H9 (cell line): ENCODE data around the gene RERE. TPM values are rescaled to one million over a fixed set of nuclear protein-coding genes. Genes with fewer than 3 reads are reported as not detected.

Source experiments
- DNase-seq: peaks from one replicate; pipeline ENCODE4 v3.0.0-alpha.2; 2017
- H2AFZ ChIP-seq: one replicate; pipeline ENCODE4 v1.6.1; 2013; ENCODE audit warnings: mild to moderate bottlenecking, low read length, control low read depth, moderate library complexity
- H2AK5ac ChIP-seq: 2 replicates; pipeline ENCODE4 v1.6.1; 2013; ENCODE audit warnings: low read length, control low read depth, mixed read lengths; ENCODE audit not compliant: insufficient read length
- H2BK120ac ChIP-seq: one replicate; pipeline ENCODE4 v1.6.1; 2013; ENCODE audit warnings: low read depth, mild to moderate bottlenecking, low read length, control low read depth, inconsistent platforms; ENCODE audit not compliant: poor library complexity, severe bottlenecking
- H2BK12ac ChIP-seq: 2 replicates; pipeline ENCODE4 v1.6.1; 2013; ENCODE audit warnings: low read length, control low read depth, mixed read lengths, low read depth; ENCODE audit not compliant: insufficient read length
- H2BK15ac ChIP-seq: 2 replicates; pipeline ENCODE4 v1.6.1; 2013; ENCODE audit warnings: low read depth, low read length, control low read depth
- H2BK20ac ChIP-seq: one replicate; pipeline ENCODE4 v1.6.1; 2013; ENCODE audit warnings: low read depth, mild to moderate bottlenecking, low read length, control low read depth, inconsistent platforms; ENCODE audit not compliant: poor library complexity, severe bottlenecking
- H2BK5ac ChIP-seq: 2 replicates; pipeline ENCODE4 v1.6.1; 2013; ENCODE audit warnings: low read length, control low read depth, mixed read lengths; ENCODE audit not compliant: insufficient read length
- H3K14ac ChIP-seq: 2 replicates; pipeline ENCODE4 v1.6.1; 2013; ENCODE audit warnings: low read length, control low read depth; ENCODE audit not compliant: insufficient read depth
- H3K18ac ChIP-seq: 2 replicates; pipeline ENCODE4 v1.6.1; 2013; ENCODE audit warnings: low read depth, mild to moderate bottlenecking, mixed read lengths, low read length, control low read depth; ENCODE audit not compliant: insufficient read length
- H3K23ac ChIP-seq: 2 replicates; pipeline ENCODE4 v1.6.1; 2013; ENCODE audit warnings: low read length, control low read depth, mixed read lengths, low read depth; ENCODE audit not compliant: insufficient read length
- H3K23me2 ChIP-seq: 2 replicates; pipeline ENCODE4 v1.6.1; 2013; ENCODE audit warnings: low read depth, mild to moderate bottlenecking, mixed read lengths, low read length, control low read depth; ENCODE audit not compliant: insufficient read length, poor library complexity, severe bottlenecking
- H3K27ac ChIP-seq: 2 replicates; pipeline ENCODE4 v1.5.1; 2013; ENCODE audit warnings: low read length, control low read depth, mixed read lengths, low read depth; ENCODE audit not compliant: insufficient read length
- H3K27me3 ChIP-seq: 2 replicates; pipeline ENCODE4 v1.6.1; 2013; ENCODE audit warnings: low read length, control low read depth, inconsistent platforms; ENCODE audit not compliant: insufficient read depth
- H3K4ac ChIP-seq: 2 replicates; pipeline ENCODE4 v1.6.1; 2013; ENCODE audit warnings: low read depth, mild to moderate bottlenecking, control low read depth, inconsistent platforms, low read length, moderate library complexity
- H3K4me1 ChIP-seq: 2 replicates; pipeline ENCODE4 v1.6.1; 2013; ENCODE audit warnings: low read length, control low read depth, inconsistent platforms; ENCODE audit not compliant: insufficient read depth
- H3K4me2 ChIP-seq: 2 replicates; pipeline ENCODE4 v1.6.1; 2013; ENCODE audit warnings: low read length, control low read depth, mixed read lengths; ENCODE audit not compliant: insufficient read length, insufficient read depth
- H3K56ac ChIP-seq: 2 replicates; pipeline ENCODE4 v1.6.1; 2013; ENCODE audit warnings: low read depth, mild to moderate bottlenecking, mixed read lengths, low read length, control low read depth; ENCODE audit not compliant: insufficient read length
- H3K79me1 ChIP-seq: 2 replicates; pipeline ENCODE4 v1.6.1; 2013; ENCODE audit warnings: low read depth, mild to moderate bottlenecking, moderate library complexity, low read length, control low read depth, inconsistent platforms; ENCODE audit not compliant: insufficient read depth, poor library complexity, severe bottlenecking
- H3K79me2 ChIP-seq: 2 replicates; pipeline ENCODE4 v1.6.1; 2013; ENCODE audit warnings: low read length, control low read depth, inconsistent platforms; ENCODE audit not compliant: insufficient read depth
- H3K9ac ChIP-seq: 2 replicates; pipeline ENCODE4 v1.6.1; 2013; ENCODE audit warnings: low read length, control low read depth, mixed read lengths; ENCODE audit not compliant: insufficient read length; ENCODE audit errors: extremely low read depth
- H3K9me3 ChIP-seq: one replicate; pipeline ENCODE4 v1.6.1; 2013; ENCODE audit warnings: low read depth, low read length, inconsistent platforms; ENCODE audit not compliant: control insufficient read depth
- H3T11ph ChIP-seq: one replicate; pipeline ENCODE4 v1.6.1; 2013; ENCODE audit warnings: mild to moderate bottlenecking, low read length, control low read depth, inconsistent platforms
- H4K20me1 ChIP-seq: one replicate; pipeline ENCODE4 v1.6.1; 2013; ENCODE audit not compliant: control insufficient read depth, insufficient read length, insufficient read depth
- H4K5ac ChIP-seq: 2 replicates; pipeline ENCODE4 v1.6.1; 2013; ENCODE audit warnings: low read depth, mild to moderate bottlenecking, mixed read lengths, low read length, control low read depth; ENCODE audit not compliant: insufficient read length
- H4K8ac ChIP-seq: replicated peaks from 2 replicates; pipeline ENCODE4 v1.6.1; 2013; ENCODE audit warnings: low read length, control low read depth, mixed read lengths, low read depth; ENCODE audit not compliant: insufficient read length
- H4K91ac ChIP-seq: 2 replicates; pipeline ENCODE4 v1.6.1; 2013; ENCODE audit warnings: low read depth, mild to moderate bottlenecking, moderate library complexity, mixed read lengths, low read length, control low read depth; ENCODE audit not compliant: insufficient read length
- H3K27ac Mint-ChIP-seq, 3 experiments: 2 replicates in 2 of 3; 3 replicates in 1 of 3; pipeline ENCODE4 v1.8.0; 2020 to 2021; ENCODE audit warnings: mixed read lengths in 3 of 3, mild to moderate bottlenecking in 1 of 3, moderate library complexity in 1 of 3
- H3K27me3 Mint-ChIP-seq: 2 replicates; pipeline ENCODE4 v1.8.0; 2021; ENCODE audit warnings: low read depth, mild to moderate bottlenecking, moderate library complexity, mixed read lengths
- H3K36me3 Mint-ChIP-seq, 3 experiments: 2 replicates in 2 of 3; 3 replicates in 1 of 3; pipeline ENCODE4 v1.8.0; 2020 to 2021; ENCODE audit warnings: low read depth in 3 of 3, mixed read lengths in 3 of 3; ENCODE audit not compliant: insufficient read depth in 1 of 3
- H3K4me1 Mint-ChIP-seq, 2 experiments: 2 replicates each; pipeline ENCODE4 v1.8.0; 2020; ENCODE audit warnings: mixed read lengths in 2 of 2
- H3K4me3 Mint-ChIP-seq, 2 experiments: 2 replicates in 1 of 2; 3 replicates in 1 of 2; pipeline ENCODE4 v1.8.0; 2020 to 2021; ENCODE audit warnings: mild to moderate bottlenecking in 2 of 2, mixed read lengths in 2 of 2, moderate library complexity in 1 of 2
- H3K9me3 Mint-ChIP-seq, 2 experiments: 2 replicates in 1 of 2; 3 replicates in 1 of 2; pipeline ENCODE4 v1.8.0; 2020; ENCODE audit warnings: mild to moderate bottlenecking in 2 of 2, mixed read lengths in 2 of 2, moderate library complexity in 1 of 2
- WGBS: extraction: QIAGEN DNeasy Blood & Tissue Kit; methylation state at CpG from one replicate; pipeline ENCODE4 v1.1.7; 2013; ENCODE audit warnings: missing lambda C conversion rate, low lambda C conversion rate, mixed read lengths; ENCODE audit not compliant: insufficient read length; ENCODE audit errors: extremely low coverage; 5-methylcytosine and 5-hydroxymethylcytosine counted together
- total RNA-seq: library from RNA; stranded (reverse); gene quantifications from 2 replicates; pipeline ENCODE4 v1.2.1, GENCODE V29; 2021
- TF ChIP-seq, protein P1 (sequence below): fragments of 200-600 bp; sonication (generic); conservative IDR thresholded peaks from 3 replicates; pipeline ENCODE4 v1.8.0; 2021; ENCODE audit warnings: antibody characterized with exemption, mild to moderate bottlenecking

Gene RERE
- total RNA-seq, 1 experiment from 2014 or later: 103 TPM

DNA sequence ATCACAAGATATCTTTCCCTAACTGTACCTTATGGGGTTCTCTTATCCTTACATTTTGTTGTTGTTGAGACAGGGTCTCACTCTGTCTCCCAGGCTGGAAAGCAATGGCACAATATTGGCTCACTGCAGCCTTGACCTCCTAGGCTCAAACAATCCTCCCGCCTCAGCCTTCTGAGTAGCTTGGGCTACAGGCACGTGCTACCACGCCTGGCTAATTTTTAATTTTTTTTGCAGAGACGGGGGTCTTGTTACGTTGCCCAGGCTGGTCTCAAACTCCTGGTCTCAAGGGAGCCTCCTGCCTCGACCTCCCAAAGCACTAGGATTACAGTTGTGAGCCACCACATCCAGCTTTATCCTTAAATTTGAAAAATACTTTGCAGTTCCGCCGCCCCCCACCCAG lies 10.4 kb downstream of the RERE start:
- Histone ChIP-seq H3K18ac (no peak overlapping the region), H3K56ac (no peak overlapping the region), H3K27ac (no peak overlapping the region), H4K5ac (no peak overlapping the region), H2AFZ (no peak overlapping the region), H3K23ac (no peak overlapping the region), H3K9me3 (no peaks in the 10 kb centered on the region), H3K4ac (no peak overlapping the region), H4K91ac (no peak overlapping the region), H2BK15ac (no peak overlapping the region), H3K27me3 (no peaks in the 10 kb centered on the region), H2BK5ac (no peak overlapping the region), H3K14ac (no peak overlapping the region), H2BK120ac (no peak overlapping the region), H3K23me2 (no peaks in the 10 kb centered on the region), H3K79me1 (peaks cover 11% of the 10 kb centered on the region), H2BK20ac (no peak overlapping the region), H3K4me1 (0 out of 2 replicates have a peak, but pooled peaks cover 3% of the 10 kb centered on the region), H3K79me2 (peaks cover 15% of the 10 kb centered on the region; the same call in 1 of the 2 replicates), H3K9ac (no peak overlapping the region), H2AK5ac (no peak overlapping the region), H3T11ph (no peak overlapping the region), H4K8ac (no peak overlapping the region), H3K4me2 (no peak overlapping the region), H4K20me1 (no peaks in the 10 kb centered on the region), H2BK12ac (no peak overlapping the region)
- H3K36me3 Mint-ChIP-seq: peaks cover 0 to 6% (median 0%) of the 10 kb centered on the region in 3 experiments; a peak in 2 of 7 replicates
- no peak overlapping the region for H3K27ac Mint-ChIP-seq
- H3K27me3 Mint-ChIP-seq: no peaks in the 10 kb centered on the region
- peaks cover 8 to 17% of the 10 kb centered on the region in 2 experiments for H3K4me1 Mint-ChIP-seq
- no peak overlapping the region for H3K4me3 Mint-ChIP-seq
- no CpG with 5 or more reads among the region's 8 CpGs for WGBS
- DNase-seq: no peak
- TF ChIP-seq, protein P1, sequence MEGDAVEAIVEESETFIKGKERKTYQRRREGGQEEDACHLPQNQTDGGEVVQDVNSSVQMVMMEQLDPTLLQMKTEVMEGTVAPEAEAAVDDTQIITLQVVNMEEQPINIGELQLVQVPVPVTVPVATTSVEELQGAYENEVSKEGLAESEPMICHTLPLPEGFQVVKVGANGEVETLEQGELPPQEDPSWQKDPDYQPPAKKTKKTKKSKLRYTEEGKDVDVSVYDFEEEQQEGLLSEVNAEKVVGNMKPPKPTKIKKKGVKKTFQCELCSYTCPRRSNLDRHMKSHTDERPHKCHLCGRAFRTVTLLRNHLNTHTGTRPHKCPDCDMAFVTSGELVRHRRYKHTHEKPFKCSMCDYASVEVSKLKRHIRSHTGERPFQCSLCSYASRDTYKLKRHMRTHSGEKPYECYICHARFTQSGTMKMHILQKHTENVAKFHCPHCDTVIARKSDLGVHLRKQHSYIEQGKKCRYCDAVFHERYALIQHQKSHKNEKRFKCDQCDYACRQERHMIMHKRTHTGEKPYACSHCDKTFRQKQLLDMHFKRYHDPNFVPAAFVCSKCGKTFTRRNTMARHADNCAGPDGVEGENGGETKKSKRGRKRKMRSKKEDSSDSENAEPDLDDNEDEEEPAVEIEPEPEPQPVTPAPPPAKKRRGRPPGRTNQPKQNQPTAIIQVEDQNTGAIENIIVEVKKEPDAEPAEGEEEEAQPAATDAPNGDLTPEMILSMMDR: no peak
- H3K9me3 Mint-ChIP-seq: no peaks in the 10 kb centered on the region
